HG02642 (cell line): Measurements from ENCODE around the gene FOXP4.

Experiments
- ATAC-seq: cut with Tn5 transposase; IDR thresholded peaks from one replicate; pipeline ENCODE4 v1.9.1; 2021; ENCODE audit warnings: mild to moderate bottlenecking; ENCODE audit not compliant: unreplicated experiment, poor library complexity

The FOXP4 gene

DNA sequence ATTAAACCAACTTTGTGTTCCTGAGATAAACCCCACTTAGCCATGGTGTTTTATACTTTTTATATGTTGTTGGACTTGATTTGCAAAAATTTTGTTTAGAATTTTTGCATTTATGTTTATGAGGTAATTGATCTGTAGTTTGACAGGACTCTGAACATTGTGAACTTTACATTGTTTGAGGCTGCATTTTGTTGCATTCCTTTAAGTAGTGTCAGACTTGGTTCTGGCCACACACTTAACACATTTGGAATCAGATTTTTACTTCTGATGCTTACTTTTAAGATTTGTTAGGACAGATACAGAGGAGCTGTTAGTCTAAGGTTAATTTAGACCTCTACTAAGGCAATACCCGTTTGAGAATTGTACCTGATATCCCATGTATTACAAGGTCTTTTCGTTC lies 75.6 kb downstream of the FOXP4 start:
- no peak for ATAC-seq

DNA sequence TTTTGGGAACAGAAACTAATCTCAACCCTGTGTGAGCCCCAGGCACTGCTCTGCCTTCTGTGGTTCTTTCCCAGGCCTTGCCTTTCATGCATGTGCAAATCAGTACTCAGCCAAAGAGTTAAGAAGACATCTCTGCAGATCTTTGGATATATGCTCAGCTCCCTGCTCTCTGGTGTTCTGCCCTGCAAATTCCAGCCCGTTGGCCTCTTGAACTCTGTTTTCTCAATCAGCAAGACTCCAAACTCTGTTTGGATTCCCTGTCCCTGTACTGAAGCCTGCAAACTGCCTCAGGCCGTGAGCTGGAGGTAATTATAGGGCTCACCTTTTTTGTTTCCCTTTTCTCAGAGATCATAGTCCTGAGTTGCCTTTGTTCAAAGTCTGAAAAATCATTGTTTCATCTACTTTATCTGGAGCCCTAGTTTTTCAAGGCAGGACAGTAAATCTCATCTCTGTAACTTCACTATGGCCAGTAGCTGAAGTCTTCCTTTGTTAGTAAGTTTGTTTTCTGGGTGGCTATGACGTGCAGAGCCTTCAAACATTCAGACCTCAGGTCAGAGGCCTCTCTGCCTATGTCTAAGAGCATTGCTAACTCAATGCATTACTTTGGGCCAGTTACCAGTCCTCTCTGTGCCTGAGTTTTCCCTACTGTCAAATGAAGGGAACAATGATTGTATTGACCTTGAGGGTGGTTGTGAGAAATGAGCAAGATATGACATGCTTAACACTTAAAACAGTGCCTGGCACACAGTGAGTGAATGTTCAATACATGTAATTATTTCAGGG lies 76.2 kb downstream of the FOXP4 start:
- no peak for ATAC-seq

DNA sequence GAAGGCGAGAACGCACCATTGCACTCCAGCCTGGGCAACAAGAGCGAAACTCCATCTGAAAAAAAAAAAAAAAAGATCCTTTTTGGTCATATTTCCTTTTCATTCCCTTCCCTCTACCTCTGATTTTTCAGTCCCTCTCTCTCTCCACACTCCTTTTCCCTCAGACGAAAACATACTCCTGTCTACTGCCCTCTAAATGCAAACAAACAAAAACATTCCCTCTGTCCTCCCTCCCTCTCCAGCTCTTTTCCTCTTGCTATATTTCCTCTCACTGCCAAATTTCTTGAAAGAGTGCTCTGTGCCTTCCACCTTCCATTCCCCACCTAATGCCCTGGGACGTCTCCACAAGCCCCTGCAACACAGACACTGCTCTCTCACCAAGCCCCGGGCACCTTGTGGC lies 77.1 kb downstream of the FOXP4 start:
- no peak for ATAC-seq

DNA sequence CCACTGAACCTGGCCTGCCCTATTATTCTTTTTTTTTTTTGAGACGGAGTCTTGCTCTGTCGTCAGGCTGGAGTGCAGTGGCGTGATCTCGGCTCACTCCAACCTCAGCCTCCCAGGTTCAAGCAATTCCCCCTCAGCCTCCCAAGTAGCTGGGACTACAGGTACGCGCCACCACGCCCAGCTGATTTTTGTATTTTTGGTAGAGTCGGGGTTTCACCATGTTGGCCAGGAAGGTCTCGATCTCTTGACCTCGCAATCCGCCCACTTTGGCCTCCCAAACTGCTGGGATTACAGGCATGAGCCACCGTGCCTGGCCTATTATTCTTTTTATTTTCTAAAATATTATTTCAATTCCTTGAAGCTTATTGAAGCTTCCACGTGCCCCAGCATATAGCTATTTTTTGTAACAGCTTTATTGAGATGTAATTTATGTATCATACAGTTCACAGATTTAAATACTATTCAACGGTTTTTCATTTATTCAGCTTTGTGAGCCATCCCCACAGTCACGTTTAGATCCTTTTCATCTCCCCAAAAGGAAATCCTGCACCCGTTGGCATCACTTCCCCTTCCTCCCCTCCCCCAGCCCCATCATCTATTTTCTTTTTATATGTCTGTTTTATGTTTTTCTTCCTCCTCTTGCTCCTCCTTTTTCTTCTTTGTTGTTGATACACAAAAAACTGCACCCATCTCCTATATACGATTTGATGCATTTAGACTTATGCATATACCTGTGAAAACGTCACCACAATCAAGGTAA lies 78.6 kb downstream of the FOXP4 start:
- ATAC-seq: no peak

DNA sequence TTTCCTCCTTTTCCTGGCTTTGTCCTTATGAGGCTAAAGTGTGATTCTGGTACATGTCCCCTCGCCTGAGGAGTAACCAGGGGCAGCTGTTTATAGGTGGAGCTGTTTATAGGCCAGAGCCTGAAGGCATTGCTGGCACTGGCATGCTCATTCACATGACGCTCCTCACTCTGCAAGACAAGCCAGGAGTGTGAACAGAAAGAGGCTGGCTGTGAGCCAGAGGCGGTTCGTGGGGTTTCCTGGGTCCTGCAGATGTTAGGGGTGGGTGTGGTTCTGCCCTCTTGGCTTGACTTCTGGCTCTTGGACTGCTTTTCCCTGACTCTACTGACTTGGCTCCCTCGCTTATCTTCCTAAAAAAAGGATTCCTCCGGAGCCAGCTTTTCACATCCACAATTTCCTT lies 79.3 kb downstream of the FOXP4 start:
- no peak for ATAC-seq

DNA sequence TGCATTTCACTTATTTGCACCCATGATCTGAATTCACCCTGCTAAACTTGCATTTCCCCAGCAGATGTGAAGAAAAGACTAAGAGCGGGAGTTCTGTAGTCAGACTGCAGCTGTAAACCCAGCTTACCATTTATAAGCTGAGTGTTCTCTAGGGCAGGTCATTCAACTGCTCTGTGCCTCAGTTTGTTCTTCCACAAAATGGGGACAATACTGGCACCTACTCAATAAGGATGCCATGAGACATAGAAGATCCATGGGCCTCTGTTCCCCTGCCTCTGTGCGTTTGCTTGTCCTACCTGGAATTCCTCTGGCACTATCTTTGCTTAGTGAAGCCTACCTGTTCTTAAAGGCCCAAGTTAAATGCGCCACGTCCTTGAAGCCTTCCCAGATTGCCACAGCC lies 79.8 kb downstream of the FOXP4 start:
- ATAC-seq: no peak

DNA sequence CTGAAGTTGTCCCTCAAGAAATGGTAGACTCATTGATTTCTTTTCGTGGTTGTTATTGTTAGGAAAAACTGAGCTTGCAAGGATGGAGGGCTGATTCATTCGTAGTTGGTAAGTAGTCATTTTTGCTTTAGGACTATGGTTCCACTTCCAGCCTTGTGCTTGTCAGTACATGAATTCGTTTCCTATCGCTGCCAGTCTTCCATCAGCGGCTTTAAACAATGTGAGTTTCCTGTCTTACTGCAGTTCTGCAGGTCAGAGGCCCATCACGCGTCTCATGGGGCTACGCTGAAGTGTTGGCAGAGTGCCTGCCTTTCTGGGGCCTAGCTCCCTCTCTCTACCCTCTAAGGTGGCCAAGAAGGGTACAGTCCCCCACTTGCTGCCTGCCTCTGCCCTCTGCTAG lies 80.7 kb downstream of the FOXP4 start:
- ATAC-seq: no peak

DNA sequence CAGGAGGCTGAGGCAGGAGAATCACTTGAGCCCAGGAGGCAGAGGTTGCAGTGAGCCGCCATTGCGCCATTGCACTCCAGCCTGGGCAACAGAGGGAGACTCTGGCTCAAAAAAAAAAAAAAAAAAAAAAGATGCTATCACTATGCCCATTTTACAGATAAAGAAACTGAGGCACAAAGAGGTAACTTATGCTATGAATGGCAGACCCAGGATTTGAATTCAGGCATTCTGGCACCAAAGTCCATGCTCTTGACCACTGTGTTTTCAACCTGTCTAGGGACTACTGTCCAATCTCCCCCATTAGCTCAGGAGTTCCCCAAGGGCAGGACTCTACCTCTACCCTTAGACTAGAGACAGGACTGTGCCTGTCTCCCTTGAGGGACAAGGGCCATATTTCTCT lies 82.9 kb downstream of the FOXP4 start:
- no peak for ATAC-seq

DNA sequence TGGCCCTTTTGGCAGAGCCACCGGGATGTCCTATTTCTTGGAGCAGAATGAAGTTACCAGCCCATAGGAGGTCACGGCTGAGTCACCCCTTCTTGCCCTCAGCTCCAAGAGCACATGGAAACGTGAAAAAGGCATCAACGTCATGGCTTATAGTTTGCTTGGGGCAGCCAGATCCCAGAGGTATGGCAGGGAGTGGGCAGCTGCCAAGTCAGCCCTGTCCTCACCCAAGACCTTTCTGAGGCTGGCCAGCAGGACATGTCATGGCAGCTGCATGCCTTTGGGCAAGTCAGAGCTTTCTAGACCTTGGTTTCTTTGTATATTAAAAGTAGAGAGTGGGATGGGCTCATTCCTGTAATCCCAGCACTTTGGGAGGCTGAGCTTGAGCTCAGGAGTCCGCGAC lies 83.9 kb downstream of the FOXP4 start:
- no peak for ATAC-seq

DNA sequence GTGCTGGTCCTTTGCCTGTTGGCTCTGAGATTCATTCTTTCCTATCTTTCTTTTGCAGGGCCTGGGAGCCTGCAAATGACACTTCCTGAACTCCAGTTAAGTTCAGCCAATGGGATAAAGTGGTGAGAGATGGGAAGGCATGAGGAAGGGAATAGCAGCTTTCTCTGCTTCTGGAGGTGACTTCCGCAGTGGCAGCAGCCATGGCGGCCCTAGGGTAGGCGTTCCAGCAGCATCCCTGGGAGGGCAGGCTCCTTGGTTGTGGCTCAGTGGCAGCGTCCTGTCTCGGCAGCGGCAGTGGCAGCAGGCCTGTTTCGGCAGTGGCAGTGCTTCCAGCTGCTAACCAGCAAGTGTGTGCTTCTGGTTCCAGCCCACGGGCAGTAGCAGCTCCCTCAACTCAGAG lies 84.8 kb downstream of the FOXP4 start:
- no peak for ATAC-seq

DNA sequence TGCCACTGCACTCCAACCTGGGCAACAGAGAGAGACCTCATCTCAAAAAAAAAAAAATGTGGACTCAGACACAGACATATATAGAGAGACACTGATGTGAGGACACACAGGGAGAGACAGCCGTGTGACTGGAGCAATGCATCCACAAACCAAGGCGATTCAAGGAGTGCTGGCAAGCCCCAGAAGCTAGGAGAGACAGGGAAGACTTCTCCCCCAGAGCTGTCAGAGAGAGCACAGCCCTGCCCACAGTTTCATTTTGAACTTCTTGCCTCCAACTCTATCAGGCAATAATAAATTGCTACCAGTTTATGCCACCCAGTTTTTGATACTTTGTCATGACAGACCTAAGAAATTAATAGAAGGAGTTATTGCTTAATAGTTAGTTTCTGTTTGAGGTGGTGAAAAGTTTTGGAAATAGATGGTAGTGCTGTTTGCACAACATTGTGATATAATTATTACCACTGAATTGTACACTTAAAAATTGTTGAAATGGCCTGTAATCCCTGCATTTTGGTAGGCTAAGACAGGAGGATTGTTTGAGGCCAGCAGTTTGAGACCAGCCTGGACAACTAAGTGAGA lies 87.0 kb downstream of the FOXP4 start:
- ATAC-seq: no peak

DNA sequence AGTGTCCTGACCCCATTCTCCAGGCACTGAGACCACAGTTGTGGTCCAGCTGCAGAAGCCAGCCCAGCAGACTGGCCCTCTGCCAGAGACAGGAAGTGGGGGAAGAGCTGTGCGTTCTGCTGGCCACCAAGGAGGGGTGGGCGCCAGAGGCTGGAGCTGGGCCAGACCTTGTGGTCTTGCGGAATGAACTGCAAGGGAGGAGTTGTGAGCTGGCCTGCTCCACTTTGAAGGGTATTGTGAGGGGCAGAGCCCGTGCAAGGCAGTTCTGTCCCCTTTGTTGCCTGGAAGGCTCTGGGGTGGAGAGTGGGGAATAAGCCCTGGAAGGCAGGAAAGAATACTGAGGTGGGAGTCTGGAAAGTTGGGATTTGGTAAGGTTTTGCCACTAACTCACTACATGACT lies 88.5 kb downstream of the FOXP4 start:
- no peak for ATAC-seq

DNA sequence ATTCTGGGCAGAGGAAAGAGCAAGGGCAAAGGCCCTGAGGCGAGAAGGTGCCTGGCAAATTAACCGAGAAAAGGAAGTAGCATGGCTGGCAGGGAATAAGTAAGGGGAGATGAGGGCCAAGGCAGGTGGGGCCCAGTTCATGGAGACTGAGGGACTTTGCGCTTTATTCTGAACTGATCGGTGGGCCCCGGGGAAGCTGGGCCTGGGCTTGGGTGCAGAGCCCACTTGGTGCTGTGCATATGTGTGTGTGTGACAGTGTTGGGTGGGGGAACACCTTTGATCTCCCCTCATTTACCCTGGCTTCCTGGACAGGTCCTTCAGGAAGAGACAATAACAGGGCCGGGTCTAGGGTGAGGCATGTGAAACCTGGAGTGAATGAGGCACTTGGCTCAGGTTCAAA lies 89.2 kb downstream of the FOXP4 start:
- no peak for ATAC-seq

DNA sequence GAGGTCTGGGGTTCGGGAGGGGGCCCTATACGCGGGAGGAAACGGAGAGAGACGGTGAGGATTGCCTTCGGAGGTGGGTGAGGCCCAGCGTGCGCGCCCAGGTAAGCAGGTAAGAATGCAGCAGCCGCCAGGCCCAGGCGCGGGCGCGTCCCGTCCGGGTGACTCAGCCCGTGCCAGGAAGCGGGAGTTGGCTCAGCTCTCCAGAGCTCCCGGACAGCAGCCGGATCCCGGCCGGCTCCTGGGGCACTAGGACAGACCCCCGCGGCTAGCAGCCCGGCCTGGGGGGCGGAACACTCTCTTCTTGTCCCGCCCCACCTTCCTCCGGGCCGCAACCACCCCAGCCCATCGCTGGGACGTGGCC lies 90.6 kb downstream of the FOXP4 start:
- ATAC-seq: no peak

DNA sequence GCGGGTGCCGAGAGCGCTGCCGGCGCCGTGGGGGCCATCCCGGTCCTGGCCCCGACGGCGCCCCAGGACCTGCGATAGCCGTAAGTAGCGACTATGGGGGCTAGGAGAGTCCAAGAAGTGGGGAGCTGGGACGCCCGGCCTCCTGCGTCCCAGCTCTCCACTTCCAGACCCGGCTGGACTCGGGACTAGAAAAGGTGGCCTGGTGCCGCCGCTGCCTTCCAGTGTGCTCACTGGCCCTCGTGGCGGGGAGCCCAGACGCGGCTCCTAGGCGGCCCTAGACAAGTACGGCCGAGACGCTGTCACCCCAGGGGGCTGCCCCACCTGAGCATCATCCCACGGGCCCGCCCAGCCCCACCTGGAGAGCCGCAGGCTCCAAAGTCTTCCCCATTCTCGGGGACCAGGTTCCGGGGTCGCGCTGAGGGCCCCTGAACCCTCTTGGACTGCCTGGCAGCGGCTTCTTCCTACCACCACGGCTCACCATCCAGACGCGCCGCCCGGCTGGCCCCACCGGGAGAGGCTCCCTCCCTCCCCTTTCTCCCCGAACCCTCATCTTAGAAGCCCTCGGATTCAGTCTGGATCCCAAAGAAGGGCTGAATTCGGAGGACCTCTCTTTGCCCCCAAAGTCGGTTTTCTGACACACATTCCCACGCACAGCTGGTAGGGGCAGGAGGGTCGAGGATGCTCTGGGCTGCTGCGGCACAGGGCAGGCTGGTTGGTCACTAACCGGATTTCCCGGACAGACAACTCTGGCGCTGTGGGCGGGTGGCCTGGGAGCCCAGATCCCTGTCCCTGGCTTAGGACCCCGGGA lies 91.2 kb downstream of the FOXP4 start:
- no peak for ATAC-seq

DNA sequence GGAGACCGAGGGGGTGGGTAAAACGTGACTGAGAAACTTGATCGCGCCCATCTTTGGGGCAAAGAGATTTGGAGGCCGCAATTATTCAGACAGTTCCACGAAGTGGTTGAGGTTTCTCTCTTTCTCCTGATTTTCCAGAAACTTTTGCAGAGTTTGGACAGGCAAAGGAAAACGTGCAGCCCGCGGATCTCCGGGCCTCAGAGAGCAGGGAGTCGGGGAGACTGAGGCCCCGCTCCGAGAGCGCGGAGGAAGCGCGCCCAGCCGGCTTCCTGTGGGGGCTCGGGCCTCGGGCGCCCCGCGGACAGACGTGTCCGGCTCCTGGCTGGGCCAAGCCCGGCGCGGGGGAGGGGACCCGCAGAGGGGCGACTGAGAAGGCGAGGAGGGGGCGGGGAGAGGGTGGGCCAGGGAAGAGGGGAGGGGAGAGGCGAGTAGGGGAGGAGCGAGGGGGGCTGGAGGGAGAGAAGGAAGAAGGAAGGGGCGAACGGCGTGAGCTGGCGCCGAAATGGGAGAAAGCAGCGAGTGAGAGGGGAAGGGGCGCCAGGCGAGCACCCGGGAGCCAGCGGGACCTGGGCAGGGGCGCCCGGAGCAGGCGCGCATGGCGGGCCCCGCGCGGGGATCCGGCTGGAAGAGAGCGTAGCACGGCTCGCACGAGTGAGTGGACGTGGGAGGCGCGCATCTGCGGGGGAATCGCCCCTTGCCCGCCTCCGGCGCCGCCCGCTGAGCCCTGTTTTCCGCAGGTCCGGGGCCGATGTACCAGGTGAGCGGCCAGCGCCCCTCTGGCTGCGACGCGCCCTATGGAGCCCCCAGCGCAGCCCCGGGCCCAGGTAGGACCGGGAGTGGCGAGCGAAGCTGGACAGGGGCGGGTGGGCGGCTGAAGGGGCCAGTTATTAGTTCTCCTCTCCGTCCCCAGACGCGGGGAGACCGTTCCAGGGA lies 92.1 kb downstream of the FOXP4 start, which contains the start of gene MDFI:
TSS of gene MDFI (plus strand) at position 467 of the 933 bp plus-strand sequence. CDS start at position 749, 282 bp downstream.
- ATAC-seq: no peak

DNA sequence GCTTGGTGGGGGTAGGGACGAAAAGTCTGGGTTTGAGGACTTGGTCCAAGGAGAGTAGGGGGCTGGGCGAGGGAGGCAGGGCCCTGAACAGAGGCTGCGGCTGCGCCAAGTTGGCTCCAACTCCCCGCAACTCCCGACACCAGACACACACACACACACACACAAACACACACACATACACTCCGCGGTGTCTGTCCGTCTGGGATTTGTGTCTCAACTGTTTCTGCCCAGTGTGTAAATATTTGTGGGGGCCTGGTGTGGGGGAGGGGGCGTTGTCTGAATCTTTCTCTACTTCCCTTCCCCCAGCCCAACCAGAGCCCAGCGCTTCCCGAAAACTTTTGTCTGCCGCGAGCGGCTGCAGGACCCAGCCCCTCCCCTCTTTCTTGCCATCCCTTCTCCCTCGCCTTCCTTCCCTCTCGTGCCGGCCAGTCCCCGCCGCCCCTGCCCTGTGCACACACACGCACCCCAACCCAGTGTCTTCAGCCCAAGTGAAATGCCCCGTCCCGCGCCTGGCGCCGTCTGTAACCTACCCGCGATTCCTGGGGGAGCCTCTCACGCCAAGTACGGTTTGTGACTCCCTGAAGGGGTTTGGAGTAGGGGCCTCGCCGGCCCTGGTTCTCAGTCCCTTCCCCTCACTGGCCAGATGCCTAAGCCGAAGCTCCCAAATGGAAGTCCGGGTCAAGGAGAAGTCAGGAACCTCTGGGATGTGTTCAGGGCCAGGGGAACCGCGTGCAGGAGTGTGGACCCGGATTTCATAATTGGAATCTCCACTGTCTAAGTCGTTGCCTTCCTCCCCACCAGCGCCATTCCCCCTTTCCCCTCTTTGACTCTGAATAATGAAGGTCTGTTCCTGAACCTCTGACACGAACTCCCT lies 93.0 kb downstream of the FOXP4 start:
- ATAC-seq: no peak

DNA sequence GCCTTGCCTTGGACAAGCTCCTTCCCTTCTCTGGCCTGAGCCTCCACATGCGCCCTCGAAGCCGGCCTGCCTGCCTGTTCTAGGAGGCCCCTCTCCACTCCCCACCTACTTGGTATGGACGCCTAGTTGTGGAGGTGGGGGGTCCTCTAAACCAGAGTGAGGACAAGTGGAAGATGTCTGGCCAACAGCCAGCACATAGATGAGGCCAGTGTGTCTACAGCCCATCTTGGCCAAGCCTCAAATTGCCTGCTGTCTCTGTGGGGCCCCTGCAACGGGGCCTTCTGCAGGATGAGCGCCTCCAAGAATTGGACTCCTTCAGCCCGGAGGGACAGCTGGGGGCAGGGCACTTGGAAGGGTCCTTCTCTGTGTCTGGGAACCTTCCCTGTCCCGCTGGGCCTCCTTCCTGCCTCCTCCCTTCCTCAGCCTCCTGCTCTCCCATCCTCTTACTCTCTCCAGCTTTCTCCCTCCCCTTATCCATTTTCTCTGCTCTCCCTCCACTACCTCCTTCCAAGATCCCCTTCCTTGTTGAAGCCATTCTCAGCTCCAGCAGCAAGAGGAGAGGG lies 93.7 kb downstream of the FOXP4 start:
- no peak for ATAC-seq
